Urothelium cell line (cell line): ENCODE measurements around the gene LYRM4.

Source experiments
- DNase-seq: peaks from one replicate; pipeline ENCODE4 v3.0.0; 2011; ENCODE audit warnings: low spot score, mixed read lengths
- FAIRE-seq: peaks from 2 replicates; lab custom pipeline; 2011; peaks lifted over from hg19 to GRCh38; lab: Jason Lieb, UNC

The LYRM4 gene

DNA sequence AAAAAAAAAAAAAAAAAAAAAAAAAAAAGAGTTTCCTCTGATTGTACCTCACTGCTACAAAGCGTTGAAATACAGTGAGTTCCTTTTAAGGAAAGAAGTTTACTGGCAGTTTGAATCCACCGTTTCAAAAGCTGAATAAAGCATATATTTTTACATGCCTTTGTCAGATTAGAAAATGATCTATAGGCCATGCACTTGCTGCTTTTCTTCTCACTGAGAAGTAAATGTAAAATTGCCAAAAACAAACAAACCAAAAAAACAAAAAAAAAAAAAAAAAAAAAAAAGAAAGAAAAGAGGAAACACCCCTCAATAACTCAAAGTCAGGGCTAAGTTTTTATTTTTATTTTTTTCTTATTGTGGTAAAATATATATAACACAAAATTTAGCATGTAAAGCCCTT, 81.9 kb downstream of the LYRM4 start:
- FAIRE-seq (no peak), DNase-seq (no peak)

DNA sequence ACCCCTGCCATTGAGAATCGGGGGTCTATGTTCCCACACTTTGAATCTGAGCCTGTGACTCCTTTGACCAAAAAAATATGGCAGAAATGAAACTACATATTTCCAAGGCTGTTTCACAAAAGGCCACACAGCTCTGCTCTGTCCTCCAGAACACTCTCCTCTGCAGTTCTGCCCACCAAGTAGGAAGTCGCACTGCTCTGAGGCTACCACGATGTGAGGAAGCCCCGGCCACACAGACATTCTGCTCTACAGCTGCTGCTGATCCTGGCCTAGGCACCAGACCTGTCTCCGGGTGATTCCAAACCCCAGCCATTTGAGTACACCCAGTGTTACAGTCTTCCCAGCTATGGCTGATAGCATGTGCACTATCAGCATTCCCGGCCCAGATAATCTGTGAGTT, 85.1 kb downstream of the LYRM4 start:
- no peak for FAIRE-seq
- no peak for DNase-seq

DNA sequence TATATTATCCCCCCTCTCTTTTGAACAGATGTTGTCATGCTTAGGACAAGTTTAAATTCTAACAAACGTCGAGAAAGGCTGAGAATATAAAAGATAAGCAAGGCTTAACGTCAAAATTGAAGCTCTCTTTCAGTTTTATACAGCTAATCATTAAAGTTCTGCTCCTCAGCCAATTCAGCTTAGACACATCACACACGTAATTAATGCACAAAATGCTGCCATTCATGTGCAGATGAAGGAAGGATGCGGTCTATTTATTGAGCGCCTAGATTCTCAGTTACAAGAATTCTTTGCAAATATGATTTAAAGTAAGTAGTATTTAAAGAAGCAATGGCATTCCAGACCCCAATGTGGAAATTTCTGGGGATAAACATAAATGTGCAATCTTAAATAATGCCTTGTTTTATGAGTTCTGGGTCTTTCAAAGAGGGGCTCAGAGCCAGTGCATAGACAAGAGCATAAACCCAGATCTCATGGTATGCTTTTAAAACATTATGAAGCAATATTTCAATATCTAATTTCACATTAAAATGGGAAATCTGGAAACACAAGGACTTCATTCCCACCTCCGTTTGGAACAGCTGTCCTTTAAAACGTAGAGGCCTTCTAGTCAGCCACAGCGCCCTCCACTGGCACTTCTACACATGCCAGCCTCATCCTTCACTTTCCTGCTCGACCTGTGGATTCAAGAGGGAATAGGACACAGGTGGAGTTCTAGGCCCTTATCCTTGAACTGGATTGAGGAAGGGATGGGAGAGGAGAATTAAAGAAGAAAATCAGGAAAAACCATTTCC, 85.8 kb downstream of the LYRM4 start:
- no peak for DNase-seq
- no peak for FAIRE-seq

DNA sequence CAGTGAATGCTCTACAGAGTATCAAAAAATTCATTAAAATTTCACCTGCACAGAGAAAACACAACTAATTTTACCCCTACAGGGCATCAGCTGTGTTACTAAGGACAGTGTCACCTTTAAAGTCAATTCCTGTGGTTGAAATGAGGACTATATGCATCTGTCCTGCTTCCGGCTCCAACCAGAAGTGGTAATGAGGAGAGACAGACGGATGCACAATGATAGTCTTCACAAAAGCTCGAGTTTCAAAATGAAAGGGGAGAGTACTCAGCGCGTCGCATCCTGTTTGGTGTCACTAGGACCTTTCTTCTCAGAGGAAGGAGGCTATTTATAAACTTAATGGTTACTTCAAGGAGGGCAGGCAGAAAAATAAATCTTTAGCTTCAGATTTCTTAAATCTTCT, 86.5 kb downstream of the LYRM4 start:
- no peak for DNase-seq
- no peak for FAIRE-seq

DNA sequence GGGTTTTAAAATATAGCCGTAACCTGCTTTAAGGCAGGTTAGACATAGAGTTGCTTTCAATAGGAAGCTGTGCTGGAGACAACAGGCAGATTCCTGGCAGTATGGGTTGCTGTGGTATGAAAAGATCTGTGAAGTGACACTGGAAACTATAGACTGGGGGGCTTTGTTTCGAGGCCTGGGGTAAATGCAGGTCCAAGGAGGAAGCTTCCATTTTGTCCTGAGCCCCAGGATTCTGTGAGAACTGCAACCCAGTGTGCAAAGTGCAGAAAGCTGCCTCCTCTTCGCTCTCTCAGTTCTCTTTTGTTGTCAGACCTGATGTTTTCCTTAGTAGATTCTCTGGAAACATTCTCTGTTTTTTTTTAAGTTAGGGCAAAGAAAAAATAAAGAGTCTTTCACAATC, 86.9 kb downstream of the LYRM4 start:
- no peak for DNase-seq
- no peak for FAIRE-seq

DNA sequence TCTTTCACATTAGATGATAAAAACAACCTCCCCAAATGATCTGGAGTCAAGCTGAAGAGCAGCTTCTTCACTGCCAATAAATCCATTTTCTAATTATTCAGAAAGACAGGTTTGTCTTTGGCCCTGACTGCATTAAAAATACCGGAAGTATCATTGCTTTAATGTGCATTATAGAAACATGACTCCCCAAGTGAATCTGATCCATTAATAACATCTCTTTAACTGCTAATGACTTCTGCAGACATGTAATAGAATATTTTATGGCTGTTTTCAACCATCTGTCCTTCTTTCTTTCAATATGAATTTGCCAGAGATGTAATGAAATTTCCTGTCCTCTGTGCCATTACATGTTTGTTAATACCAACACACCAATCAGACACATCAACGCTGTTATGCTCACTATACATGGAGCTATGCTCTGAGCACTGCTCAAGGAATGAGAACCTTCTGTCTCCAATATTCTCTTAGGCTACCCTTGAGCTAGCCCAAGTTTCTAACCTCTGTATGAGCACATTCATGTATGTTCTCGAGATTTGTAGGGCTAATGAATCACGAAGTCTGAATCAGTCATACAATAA, 87.8 kb downstream of the LYRM4 start:
- no peak for DNase-seq
- FAIRE-seq: no peak

DNA sequence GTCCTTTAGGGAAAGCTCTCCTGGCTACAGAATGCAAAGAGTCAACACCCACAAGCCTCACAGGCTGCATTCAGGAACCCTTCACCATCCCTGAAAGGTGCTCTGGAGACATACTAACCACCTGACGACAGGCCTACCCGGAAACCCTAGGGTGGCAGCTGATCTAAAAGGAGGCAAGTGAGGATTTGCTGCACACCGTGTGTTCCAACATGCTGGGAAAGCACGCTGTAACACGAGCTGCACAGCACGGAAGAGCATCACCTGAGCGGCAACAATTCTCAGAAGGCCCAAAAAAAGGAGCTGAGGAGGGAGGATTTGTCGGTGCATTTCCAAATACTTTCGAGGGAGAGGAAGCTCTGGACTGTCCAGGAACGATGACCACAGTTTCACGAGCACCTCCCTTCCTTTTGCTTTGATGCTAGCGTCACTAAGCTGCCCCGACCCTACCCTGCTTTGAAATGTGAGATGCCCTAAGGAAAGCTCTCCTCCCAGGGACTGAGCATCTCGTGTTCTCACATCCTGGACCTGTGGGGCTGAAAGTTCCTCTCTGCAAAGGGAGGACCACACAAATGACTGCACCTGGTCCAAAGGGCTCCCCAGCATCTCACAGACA, 88.6 kb downstream of the LYRM4 start:
- DNase-seq (no peak), FAIRE-seq (no peak)

DNA sequence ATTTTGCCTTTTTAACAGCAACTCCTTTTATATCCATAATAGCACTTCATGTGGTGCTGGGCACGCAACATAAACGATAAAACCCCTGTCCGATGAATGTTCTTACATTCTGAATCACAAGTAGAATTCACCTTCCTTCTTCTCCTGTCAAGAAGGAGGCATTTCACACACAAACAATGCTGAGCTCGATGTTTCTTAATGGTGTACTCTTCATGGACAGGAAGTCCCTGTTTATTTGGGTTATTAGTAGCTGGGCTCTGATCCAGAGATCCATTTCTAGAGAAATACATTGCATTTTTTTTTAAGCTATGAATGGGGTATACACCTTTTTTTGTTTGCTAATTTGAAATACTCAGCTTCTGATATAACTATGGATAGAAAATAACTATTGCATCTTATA, 93.2 kb downstream of the LYRM4 start:
- DNase-seq (no peak), FAIRE-seq (no peak)

DNA sequence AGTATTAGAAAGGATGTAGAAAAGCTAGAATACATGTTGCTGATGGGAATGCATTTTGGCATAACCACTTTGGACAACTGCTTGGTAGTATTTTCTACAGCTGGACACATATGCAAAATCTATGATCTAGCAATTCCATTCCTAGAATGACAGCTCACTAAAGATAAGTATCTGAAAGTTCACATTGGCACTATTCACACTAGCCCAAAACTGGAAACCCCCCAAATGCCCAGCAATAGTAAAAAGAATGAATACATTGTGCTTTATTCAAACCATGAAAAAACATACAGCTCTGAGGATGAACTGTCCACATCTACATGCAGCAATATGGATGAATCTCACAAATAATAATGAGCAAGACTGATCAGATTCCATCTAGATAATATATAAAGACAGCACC, 96.7 kb downstream of the LYRM4 start:
- DNase-seq (no peak), FAIRE-seq (no peak)

DNA sequence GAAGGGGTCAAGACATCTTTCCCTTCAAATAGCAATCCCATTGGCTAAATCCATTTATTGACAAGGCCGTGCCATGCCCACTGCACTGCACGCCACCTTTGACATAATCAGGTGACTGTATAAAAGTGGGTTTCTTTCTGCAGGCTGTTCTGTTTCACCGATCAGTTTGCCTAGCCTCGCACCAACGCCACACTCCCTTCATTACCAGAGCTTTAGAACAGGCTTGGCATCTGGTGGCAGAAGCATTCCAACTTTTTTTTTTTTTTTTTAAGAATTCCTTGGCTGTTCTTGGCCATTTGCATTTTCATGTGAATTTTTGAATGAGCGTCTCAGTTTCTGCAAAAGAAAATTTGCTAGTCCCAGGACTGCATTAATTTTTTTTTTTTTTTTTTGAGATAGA, 97.5 kb downstream of the LYRM4 start:
- FAIRE-seq (no peak), DNase-seq (no peak)

DNA sequence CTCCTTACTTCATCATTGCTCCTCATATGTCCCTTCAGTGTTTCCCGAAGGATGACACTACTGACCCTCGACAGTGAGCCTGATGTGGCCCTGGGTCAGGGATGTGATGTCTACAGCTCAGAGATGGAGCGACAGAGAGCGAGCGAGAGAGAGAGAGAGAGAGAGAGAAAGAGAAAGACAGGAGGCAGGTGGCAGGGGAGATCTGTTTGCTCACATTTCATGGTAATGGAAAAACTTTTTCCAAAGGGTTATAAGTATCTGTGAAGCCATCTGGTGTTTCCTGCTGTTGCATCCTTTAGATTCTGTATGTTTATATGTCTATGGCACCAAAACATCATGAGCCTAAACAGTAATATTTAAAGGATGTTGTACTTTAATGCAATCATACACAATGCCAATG, 98.4 kb downstream of the LYRM4 start:
- FAIRE-seq: no peak
- no peak for DNase-seq

DNA sequence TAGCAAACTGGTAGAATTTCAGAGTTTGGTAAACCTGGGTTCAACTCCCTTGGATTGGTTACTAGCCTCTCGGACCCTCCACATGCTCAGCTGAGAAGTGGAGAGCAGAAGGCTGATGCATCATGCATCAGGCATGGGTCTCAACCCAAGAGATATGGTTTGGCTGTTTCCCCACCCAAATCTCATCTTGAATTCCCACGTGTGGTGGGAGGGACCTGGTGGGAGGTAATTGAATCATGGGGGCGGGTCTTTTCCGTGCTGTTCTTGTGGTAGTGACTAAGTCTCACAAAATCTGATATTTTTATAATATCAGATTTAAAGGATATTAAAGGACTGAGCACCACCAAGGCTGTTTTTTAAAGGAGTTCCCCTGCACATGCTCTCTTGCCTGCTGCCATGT, 100.5 kb downstream of the LYRM4 start:
- DNase-seq: no peak
- FAIRE-seq: no peak

DNA sequence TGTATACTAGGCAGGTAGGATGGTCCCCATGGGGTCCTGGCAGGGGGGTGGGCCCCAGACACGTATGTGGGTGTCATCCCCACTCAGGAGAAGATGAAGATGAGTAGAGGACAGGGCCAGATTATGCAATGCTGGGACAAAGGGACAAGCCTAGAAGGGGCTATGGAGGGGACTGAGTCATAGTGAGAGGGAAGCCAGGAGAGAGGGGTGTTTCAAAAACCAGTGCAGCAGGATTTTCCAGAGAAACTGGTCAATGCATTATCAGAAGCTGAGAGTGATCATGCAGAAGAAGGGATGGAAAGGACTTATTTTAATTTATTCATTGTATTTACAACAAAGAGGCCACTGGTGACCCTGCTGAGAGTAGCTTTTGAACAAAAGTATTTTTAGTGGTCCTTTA, 101.6 kb downstream of the LYRM4 start:
- DNase-seq (no peak), FAIRE-seq (no peak)

DNA sequence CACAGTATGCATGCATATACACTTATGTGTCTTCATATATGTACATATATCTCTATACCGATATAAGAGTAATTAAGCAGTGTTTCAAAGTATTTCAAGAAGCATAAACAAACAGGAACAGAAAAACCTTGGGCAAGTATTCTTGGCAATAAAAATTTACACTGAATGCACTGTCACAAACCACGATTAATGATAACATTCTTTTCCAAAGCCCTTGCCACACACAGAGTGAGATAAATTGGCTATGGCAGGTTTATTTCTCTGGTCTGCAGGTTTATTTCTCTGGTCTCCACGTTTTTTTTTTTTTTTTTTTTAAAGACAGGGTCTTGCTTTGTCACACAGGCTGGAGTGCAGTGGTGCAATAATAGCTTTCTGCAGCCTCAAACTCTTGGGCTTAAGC, 102.6 kb downstream of the LYRM4 start:
- FAIRE-seq (no peak), DNase-seq (no peak)

DNA sequence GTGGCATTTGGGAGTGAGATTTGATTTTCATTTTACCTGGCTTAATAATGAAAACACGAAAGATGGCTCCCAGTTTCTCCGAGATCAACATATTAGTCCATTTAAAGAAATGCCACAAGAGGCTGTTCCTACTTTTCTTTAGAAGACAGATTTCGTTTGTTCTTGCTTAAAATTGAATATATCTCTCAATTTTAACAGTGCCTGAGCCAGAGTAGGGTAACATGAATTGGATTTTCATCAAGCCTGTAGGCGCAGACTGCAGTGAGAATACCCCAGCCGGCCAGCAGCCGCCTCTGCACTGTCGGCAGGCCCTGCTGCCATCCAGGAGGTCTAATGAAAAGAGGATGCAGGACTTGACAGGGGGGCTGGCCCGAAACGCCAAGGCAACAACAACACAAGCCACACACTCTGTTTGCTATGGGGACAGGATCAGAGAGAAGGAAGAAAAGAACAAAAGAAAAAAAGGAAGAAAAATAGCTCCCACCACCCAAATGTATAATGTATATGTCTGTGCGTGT, 103.1 kb downstream of the LYRM4 start:
- no peak for FAIRE-seq

DNA sequence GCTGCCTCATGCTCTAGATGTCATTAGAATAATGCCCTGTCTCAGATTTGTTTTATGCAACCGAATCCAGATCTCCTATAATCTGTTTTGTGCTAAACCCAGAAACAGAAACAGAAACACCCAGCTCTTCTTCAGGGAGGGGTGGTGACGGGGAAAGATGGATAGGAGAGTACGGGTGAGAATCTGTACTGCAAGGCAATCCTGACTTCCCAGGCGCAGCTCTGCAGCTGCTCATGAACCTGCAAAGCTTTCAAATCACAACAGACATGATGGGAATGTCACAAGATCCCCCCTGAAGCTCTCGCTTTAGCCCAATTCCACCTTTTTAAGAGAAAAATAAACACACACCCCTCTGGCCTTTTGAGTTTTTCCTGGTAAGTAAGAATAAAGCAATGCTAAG, 104.1 kb downstream of the LYRM4 start:
- no peak for DNase-seq
- FAIRE-seq: no peak

More for the DNA sequence above, 103.1 kb downstream of the LYRM4 start:
- no peak for DNase-seq

DNA sequence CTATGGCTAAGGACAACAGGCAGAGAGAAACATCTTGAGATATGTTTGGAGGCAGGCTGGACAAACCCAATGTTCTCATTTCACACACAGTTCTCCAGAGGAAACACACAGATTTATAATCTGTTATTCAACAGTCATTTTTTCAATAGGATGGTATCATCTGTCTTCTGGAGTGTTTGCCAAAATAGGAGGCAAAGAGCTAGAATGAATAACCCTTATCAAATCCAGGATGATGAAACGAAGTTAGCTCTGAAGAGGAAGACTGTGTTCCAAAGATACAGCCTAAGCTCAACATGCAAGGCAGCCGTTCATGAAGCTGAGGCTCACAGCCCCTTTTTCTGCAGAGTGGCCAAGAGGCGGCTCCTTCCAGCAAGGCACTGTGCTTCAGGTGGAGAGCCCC, 104.8 kb downstream of the LYRM4 start:
- no peak for FAIRE-seq
- DNase-seq: no peak

DNA sequence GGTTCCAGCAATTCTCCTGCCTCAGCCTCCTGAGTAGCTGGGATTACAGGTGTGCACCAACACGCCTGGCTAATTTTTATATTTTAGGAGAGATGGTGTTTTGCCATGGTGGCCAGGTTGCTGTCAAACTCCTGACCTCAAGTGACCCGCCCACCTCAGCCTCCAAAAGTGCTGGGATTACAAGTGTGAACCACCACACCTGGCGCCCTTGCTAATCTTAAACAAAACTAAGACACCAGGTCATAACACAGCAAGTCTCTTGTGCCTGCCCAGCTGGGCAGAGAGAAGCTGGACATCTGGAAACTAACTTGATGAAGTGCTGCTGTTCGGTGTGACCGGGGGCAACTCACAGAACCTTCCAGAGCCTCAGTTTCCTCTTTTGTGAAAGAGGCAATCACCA, 107.6 kb downstream of the LYRM4 start:
- FAIRE-seq (no peak), DNase-seq (no peak)

DNA sequence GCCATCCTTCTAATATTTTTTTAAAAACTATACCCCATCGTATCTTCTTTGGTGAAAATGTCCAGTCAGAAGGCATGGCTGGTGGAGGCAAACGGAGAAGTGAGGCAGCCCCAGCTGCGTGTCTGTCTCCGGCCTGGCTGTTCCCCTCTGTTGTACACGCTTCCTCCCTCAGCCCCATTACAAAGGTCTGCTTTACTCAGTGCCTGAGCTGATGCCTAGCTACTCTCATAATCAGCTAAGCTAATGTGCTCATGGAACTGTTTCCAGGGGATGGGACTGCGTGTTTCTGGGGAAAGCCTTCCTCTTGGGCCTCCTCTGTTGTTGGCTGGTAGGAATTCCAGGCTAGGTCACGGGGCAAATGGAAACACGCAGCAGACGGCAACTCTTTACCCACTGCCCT, 108.3 kb downstream of the LYRM4 start:
- DNase-seq: no peak
- no peak for FAIRE-seq

DNA sequence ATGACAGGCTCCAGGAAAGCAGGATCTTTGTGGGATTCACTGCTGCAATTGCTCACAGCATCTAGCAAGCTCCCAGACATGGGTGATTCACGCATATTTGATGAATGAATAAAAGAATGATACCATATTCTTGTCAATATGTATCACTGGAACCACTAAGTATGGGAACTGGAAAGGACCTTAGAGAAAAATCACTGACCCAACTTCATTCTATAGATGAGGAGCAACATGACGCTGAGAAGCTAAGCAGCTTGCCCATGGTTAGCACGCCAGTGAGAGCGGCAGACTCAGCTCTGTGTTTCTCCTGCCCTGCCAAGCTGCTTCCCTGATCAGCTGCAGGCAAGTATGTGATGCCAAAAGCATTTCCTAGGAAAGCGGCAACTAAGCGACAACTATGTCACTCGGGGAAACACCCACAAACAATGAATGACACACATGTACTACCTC, 108.8 kb downstream of the LYRM4 start:
- DNase-seq (peak; percentile 18), FAIRE-seq (no peak)

DNA sequence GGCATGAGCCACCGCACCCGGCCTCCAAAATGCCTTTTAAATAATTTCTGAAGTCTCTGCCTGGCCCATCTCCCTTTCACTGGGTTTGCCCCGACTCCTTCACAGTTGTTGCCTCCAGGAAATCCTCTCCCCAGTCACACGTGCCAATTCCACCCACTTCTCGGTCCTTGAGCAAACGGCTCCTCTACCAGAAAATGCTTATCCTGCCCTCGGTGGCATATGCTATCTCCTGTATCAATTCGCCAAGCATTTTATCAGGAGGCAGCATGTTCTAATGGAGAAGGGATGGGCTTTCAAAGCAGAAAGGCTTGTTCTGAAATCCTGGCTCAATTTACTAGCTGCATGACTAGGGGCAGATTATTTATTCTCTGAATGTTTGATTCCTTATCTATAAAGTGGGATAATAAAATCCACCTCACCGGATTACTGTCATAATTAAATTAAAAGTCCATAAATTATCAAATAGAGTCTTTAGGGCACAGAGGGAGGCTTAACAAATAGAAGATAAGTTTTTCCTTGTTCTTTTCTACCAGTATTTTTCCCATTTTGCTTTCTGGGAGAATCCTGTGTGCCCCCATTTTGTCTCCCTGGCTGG, 109.3 kb downstream of the LYRM4 start:
- no peak for DNase-seq
- FAIRE-seq: no peak
